NCI-H1048 (cell line): Measurements from ENCODE around the gene HNRNPK.
"Not testable (repeated sequence)": the region's sequence is repeated elsewhere in the genome, so short reads cannot be mapped to it uniquely, and the experiment has no call there.

ENCODE experiments used
- DNase-seq: peaks from one replicate; lab custom pipeline; 2025; lab: John Stamatoyannopoulos, UW

HNRNPK gene

GRCh38 chr9:83976372-83976771, 3.6 kb downstream of the HNRNPK start:
- no peak for DNase-seq

DNA sequence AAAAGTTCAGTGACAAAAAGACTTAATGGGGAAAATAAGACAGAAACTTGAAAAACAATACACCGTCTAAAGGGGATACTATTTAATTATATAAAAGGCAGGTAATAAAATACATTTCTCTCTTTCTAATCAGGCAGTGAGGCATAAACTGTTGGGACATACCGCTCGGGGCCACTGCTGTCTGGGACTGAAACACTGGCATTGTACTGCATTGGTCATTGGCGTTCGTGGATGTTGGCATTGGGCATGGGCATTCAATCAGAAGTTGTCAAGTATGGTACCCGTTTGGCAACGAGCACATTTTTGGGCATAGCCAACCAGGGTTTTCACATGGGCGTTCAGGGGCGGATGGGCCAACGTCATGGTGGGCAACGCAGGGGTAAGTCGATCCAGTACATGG, 4.7 kb downstream of the HNRNPK start:
- no peak for DNase-seq

DNA sequence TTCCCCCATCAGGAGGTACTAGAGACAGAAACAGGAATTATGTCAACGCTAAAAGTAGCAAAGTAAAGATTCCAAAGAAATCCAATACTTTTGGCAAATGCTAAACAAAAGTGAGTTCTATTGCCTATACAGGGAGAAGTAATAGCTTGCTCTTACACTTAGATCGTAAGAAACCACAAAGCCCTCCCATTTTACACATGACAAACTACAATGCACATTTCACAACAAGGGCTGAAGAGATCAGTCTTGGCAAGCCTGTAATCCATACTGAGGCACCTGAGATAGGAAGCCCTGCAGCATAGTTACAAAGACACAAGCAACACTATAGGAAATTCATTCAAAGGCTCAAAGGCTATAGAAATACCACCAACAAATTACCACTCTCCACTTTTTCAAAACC, 7.7 kb downstream of the HNRNPK start:
- no peak for DNase-seq

GRCh38 chr9:83971485-83971884, 8.5 kb downstream of the HNRNPK start:
- no peak for DNase-seq

DNA sequence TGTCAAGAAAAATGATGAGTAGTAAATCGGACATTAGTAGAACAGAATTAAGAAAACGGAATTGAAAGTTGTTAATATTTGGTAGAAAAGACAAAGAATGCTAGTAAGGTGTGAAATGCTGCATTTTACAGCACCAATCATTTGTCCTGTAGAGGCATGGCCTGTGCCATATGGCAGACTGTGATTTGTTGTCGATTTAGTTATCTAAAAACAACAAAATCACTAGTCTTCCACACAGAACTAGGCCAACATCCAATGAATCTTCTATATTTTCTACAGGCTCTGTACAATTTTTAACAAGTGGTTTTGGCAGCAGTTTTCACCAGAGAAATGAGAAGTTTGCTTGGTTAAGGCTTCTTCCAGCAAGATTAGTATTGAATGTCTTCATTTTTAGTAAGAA, 10.4 kb downstream of the HNRNPK start:
- no peak for DNase-seq

DNA sequence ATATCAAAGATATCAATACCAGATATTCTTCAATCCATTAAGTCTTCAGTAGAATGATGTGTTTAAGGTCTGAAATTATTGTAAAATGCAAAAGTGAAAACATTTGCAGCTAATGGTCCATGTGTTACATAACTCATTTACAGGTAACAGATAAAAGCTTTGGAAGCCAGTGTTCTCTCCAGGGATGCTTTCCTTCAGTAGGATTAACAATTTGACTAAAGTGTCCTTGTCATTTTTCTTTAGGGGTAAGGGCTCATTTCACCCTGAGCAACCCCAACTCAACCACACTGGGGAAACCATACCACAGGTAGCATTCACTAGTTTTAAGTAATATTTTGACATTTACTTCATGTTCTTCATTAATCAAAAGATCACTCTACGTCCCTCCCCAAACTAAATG, 12.9 kb downstream of the HNRNPK start:
- no peak for DNase-seq

GRCh38 chr9:83966209-83966582, 13.8 kb downstream of the HNRNPK start:
- no peak for DNase-seq

GRCh38 chr9:83965350-83966208, 14.4 kb downstream of the HNRNPK start:
- DNase-seq = no peak

DNA sequence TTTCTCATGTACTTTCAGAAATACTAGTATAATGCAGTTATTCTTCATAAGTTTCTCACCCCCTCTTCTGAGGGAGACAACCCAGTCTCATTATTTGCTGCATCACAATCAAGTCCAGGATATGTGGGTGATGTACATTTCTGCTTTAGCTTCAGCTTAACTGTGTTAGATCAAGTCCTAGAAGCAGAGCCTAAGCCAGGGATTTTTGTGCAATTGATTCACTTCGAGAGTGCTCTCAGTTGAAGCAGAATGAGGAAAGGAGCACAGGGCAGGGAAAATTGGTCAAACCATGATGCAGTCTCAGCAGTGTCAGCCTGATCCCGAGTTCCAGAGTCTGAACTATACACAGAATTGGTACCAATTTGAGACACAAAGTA, 15.1 kb downstream of the HNRNPK start:
- no peak for DNase-seq

- DNase-seq = no peak
Observed at GRCh38 chr9:83962165-83962564, 17.9 kb downstream of the HNRNPK start.

GRCh38 chr9:83960991-83961390, 19.0 kb downstream of the HNRNPK start:
- DNase-seq = no peak

- no peak for DNase-seq
Observed at GRCh38 chr9:83959061-83959460, 21.0 kb downstream of the HNRNPK start.

DNA sequence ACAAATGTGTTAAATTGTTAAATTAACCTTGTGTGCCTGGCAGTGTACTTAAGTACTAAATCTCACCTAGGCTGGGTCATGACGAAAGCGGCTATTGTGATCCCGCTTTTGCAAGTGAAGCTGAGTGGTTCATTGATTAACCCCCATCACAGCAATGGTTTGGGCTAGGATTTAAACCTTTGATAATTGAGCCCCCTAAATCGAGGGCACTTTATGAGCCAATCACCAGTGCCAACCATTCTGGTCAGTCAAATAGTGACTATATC, 22.8 kb downstream of the HNRNPK start:
- no peak for DNase-seq

GRCh38 chr9:83956436-83957247, 23.4 kb downstream of the HNRNPK start:
- no peak for DNase-seq

DNA sequence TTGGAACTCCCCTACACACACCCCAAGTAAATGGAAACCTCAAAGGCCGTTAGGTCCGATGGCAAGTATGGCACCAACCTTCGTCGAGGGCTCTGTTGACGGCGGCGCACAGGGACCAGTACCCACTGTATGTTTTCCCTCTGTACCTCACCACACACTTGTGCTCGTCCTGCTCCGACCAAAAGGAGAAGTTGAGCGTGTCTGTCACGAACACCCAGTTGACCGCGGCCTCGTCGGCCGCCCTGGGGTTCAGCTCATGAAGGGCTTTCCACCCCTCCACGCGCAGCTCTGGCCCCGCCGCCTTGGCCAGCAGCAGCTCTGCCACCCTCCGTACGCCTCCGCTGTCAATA, 24.0 kb downstream of the HNRNPK start:
- DNase-seq = no peak

- not testable (repeated sequence) for DNase-seq
Observed at GRCh38 chr9:83948096-83948495, 31.9 kb downstream of the HNRNPK start.

- no peak for DNase-seq
Observed at GRCh38 chr9:83940590-83941303, 39.3 kb downstream of the HNRNPK start.

DNA sequence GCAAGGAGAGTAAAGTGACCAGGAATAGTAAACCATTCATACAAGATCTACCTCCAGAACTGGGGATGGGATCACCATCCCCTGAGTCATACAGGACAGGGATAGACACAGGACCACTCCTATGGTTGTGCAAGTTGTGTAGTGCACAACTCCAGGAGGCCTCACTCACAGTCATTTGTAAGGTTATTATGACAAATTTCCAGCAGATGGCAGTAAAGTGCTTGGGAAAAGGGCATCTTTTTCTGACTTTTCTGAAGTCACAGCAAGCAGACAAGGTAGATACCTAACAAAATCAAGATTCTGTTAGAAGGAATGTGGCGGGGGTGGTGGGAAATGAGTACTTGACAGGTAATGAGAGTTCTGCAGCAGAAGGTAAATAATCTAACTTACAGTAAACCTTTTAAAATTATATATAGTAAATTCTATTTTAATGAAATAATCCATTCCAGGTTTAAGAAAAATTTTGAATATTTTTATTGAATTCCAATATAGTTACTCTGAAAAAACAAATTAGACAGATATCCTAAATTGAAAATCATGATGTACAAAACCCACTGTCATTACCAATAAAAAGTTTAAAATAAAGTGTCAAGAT, 42.1 kb downstream of the HNRNPK start:
- no peak for DNase-seq

GRCh38 chr9:83936523-83936922, 43.5 kb downstream of the HNRNPK start:
- DNase-seq = no peak

GRCh38 chr9:83935276-83935935, 44.6 kb downstream of the HNRNPK start:
- no peak for DNase-seq

- DNase-seq = no peak
Observed at GRCh38 chr9:83934569-83935275, 45.3 kb downstream of the HNRNPK start.

- DNase-seq = no peak
Observed at GRCh38 chr9:83933790-83934189, 46.2 kb downstream of the HNRNPK start.
